Gastrocnemius medialis (tissue), 4 donors: Measurements from ENCODE around the gene PPM1L.

Experiments used
- POLR2A ChIP-seq, 2 donors: fragments of 450-650 bp; IDR thresholded peaks; one replicate each; pipeline ENCODE4 v1.6.1; 2017; ENCODE audit warnings: antibody characterized with exemption in 2 of 2, mild to moderate bottlenecking in 2 of 2, moderate library complexity in 2 of 2
- TF ChIP-seq, protein P1 (sequence below), 5 experiments: fragments of 450-650 bp in 3 of 5; fragments of 200-600 bp in 2 of 5; sonication (generic) in 2 of 5; IDR thresholded peaks in 4 of 5; conservative IDR thresholded peaks in 1 of 5; 1 replicate in 4 of 5; 2 replicates in 1 of 5; pipeline ENCODE4 v1.5.1; 2016 to 2019; ENCODE audit warnings: antibody characterized with exemption in 5 of 5, mild to moderate bottlenecking in 3 of 5, moderate library complexity in 3 of 5

DNA sequence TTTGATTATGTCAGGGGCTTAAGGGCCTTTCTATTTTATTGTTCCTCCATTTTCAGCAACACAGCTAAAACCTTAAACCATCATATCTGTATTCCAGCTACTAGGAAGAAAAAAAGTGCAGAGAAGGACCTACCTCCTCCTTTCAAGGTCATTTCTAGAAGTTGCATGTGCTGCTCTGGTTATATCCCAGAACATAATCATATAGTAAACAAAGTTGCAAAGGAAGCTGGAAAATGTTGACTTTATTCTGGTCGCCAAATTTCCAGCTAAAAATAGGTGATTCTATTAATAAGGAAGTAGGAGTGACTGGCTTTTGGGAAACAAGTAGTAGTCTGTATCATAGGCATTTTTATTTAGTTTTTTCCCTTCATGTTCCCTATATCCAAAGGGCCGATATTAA lies 370.5 kb downstream of the PPM1L start:
- TF ChIP-seq, protein P1, sequence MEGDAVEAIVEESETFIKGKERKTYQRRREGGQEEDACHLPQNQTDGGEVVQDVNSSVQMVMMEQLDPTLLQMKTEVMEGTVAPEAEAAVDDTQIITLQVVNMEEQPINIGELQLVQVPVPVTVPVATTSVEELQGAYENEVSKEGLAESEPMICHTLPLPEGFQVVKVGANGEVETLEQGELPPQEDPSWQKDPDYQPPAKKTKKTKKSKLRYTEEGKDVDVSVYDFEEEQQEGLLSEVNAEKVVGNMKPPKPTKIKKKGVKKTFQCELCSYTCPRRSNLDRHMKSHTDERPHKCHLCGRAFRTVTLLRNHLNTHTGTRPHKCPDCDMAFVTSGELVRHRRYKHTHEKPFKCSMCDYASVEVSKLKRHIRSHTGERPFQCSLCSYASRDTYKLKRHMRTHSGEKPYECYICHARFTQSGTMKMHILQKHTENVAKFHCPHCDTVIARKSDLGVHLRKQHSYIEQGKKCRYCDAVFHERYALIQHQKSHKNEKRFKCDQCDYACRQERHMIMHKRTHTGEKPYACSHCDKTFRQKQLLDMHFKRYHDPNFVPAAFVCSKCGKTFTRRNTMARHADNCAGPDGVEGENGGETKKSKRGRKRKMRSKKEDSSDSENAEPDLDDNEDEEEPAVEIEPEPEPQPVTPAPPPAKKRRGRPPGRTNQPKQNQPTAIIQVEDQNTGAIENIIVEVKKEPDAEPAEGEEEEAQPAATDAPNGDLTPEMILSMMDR (IDR thresholded peaks at IDR 0.05 in 4 of 5, conservative IDR thresholded peaks at IDR 0.05 in 1 of 5) = no peak
- TF ChIP-seq POLR2A (IDR thresholded peaks at IDR 0.05) = no peak
